GM19324 (cell line): Measurements from ENCODE around the gene RNF2.
"Not testable (repeated sequence)": the region's sequence is repeated elsewhere in the genome, so short reads cannot be mapped to it uniquely, and the experiment has no call there.

ENCODE experiments used
- ATAC-seq: cut with Tn5 transposase; IDR thresholded peaks from one replicate; pipeline ENCODE4 v1.9.1; 2021; ENCODE audit warnings: mild to moderate bottlenecking, moderate library complexity; ENCODE audit not compliant: unreplicated experiment, low FRiP score

Gene RNF2

DNA sequence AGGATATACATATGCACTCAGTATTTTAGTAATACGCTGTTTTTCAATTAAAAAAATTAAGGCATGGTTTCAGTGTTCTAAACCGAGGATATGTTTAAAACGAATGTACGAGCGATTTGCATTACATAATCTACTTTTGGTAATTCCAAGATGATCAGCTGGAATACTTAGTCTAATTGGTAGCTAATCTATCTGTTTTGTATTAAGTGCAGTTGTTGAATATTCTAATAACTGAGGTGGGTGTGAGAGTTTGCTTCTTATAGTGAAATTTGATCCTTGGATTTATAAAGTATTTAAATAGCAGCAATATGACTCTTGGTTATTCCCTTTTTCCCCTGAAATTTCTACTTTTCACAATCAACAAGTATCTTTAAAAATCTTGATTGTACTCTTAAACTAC lies 1.3 kb downstream of the RNF2 start:
- no peak for ATAC-seq

DNA sequence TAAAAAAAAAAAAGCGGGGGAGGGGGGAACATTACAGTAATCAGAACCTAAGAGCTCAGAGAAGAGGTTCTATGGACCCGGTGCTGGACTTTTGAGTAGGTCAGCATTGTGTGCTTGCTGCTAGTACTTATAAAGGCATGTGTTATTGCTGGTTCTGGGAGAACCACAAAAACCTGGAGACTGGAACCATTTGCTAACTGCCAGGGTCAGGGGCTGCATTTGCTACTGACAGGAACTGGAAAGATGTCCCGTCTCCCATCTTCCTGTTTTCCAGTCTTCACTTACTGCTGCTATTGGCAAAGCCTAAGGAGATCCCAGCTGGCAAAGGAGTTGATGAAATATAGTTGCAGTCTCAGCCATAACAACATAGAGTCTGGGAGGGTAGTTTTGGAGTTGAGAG lies 4.3 kb downstream of the RNF2 start:
- no peak for ATAC-seq

DNA sequence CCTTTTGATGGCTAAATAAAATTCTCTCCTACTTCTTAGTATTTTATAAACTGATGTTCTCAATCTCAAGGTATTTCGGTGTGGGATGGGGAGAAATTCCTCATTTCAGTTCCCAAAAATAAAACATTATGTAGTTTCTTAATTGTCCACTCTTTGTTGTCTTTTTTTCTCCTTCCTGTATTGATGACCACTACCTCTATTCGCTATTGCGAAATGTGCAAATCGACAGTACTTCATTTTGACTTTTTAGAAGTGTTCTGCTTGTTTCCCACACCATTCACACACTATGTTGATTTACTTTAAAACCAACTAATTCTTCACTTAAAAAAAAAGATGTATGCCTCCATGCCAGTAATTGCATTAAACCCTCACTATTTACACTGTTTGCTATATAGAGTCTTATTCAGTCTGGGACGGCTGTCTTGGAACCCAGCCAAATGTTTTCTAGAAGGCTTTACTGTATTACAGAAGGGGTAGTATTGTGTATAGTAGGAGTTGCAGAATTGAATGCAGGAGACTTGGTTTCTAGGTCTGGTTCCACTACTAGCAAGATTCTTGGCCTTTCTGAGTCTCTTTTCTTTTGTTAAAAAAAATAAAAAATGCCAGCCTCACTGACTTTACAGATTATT lies 5.6 kb downstream of the RNF2 start:
- ATAC-seq = no peak

- ATAC-seq = no peak
Observed at GRCh38 chr1:185053204-185053603, 7.8 kb downstream of the RNF2 start.

- ATAC-seq = no peak
Observed at GRCh38 chr1:185054365-185055060, 9.2 kb downstream of the RNF2 start.

GRCh38 chr1:185058110-185058509 lies 12.8 kb downstream of the RNF2 start:
- no peak for ATAC-seq

DNA sequence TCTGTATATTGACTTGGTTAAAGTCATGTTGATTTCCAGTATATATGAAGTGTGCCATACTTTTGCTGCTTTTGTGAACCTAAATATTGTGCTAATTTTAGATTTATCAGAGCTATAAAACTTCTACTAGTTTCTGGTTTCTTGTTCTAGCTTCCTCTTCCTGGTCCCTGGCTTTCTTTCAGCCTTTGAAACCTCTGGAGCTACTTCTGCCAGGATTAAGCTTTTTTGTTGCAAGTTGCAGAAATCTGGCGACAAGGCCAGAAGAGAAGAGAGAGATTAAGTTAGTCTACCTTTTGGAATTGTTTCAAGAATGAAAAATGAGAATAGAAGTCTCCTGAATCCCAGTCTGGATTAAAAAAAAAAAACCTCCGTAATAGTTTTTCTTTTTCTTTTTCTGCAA lies 13.5 kb downstream of the RNF2 start:
- ATAC-seq = no peak

- no peak for ATAC-seq
Observed at GRCh38 chr1:185059950-185060571, 14.7 kb downstream of the RNF2 start.

GRCh38 chr1:185062710-185063370 lies 17.5 kb downstream of the RNF2 start:
- ATAC-seq = no peak

DNA sequence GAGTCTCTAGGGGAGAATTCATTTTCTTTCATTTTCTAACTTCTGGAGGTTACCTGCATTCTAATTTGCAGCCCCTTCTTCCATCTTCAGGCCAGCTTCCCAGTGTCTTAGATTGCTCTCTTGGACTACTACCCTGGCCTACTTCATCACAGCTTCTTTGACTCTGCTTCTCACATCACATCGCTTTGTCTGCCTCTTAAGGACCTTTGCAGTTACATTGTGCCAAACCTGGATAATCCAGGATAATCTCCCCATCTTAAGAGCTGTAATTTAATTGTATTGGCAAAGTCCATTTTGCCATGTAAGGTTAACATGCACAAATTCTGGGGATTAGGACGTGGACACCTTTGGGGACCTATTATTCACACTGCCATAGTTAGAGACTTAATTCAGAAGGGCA lies 18.4 kb downstream of the RNF2 start:
- ATAC-seq = no peak

DNA sequence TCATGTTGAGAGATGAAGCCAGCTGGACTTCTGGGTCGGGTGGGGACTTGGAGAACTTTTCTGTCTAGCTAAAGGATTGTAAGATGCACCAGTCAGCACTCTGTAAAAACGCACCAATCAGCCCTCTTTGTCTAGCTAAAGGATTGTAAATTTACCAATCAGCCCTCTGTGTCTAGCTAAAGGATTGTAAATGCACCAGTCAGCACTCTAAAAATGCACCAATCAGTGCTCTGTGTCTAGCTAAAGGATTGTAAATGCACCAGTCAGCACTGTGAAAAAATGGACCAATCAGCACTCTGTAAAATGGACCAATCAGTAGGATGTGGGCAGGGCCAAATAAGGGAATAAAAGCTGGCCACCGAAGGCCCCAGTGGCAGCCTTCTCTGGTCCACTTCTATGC lies 19.6 kb downstream of the RNF2 start:
- not testable (repeated sequence) for ATAC-seq

DNA sequence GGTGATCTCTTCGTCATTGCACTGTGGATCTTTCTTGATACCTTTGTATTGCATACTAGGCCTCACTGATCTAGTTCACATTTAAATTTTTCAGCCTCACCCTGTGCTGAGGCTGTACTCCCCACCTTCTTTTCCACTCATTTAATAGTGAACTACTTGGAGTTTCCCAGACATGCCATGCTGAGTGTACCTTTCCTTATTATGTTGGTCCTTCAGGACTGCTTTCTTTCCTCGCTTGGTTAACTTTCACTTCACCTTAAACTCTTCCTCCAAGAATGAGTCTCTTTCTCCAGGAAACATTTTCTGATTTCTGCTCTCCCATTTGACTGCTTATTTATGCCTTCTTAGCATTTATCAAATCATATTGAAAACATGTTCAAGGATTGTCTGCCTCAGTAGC lies 20.8 kb downstream of the RNF2 start:
- no peak for ATAC-seq

DNA sequence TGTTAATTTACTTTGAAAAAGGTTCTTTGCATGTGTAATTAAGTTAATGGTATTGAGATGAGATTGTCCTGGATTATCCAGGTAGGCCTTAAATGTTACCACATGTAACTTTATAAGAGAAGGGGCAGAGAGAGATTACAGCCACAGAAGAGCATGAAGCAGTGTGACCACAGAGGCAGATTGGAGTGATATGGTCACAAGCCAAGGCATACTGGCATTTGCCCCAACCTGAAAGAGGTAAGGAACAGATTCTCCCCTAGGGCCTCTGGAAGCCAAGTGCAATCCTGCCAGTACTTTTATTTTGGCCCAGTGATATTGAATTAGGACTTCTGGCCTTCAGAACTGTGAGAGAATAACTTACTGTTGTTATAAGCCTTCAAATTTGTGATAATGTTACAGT lies 23.0 kb downstream of the RNF2 start:
- ATAC-seq = no peak

DNA sequence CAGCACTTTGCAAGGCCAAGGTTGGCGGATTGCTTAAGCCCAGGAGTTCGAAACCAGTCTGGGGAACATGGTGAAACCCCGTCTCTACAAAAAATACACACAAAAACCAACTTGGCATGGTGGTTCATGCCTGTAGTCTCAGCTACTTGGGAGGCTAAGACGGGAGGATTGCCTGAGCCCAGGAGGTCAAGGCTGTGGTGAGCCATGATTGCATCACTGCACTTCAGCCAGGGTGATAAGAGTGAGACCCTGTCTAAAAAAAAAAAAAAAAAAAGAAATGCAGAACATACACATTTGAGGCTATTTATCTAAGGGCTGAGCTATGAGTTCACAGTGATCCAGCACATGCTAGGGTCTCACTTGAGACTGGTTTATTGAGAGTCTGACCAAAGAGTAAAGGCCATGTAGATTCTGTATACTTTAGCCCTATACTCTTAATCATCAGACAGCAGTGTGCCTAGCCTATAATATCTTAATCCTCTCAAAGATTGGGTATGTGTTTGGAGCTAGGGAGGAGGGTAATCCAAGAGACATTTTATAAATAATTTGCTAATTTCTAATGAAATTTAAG lies 23.9 kb downstream of the RNF2 start:
- no peak for ATAC-seq

DNA sequence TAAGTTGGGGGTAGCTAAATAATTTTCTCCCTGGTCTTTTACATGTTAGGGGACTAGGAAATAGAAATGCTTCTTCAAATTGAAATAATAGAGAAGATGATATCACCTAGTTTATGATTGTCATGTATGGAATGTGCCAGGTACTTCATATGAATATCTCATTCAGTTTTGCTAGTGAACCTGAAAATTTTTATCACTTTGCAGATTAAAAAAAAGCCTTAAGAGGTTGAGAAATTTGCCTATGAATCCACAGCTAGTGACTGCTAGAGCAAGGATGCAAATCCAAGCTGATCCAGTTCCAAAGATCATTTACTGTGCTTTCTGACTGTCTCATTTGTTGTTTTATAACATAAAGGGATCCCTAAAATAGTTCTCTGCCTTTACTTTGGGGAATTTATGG lies 24.7 kb downstream of the RNF2 start:
- no peak for ATAC-seq

GRCh38 chr1:185073725-185074124 lies 28.4 kb downstream of the RNF2 start:
- ATAC-seq = no peak

DNA sequence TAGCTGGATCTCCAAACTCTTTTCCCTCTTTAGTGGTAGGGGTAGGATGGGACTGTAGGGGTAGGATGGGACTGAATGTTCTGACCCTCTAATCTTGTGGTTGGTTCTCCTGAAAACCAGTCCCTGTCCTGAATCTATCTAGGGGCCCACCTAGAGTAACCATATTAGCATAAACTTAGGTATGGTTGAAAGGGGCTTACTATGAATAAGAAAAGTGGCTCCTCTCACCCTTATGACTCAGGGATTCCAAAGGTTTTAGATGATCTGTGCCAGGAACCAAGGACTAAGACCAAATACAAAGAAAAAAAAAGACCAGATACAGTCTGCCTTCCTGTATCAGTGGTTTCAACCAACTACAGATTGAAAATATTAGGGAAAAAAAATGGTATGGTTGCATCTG lies 28.9 kb downstream of the RNF2 start:
- ATAC-seq = no peak

- no peak for ATAC-seq
Observed at GRCh38 chr1:185075476-185075875, 30.1 kb downstream of the RNF2 start.

- ATAC-seq = no peak
Observed at GRCh38 chr1:185077374-185077773, 32.0 kb downstream of the RNF2 start.

DNA sequence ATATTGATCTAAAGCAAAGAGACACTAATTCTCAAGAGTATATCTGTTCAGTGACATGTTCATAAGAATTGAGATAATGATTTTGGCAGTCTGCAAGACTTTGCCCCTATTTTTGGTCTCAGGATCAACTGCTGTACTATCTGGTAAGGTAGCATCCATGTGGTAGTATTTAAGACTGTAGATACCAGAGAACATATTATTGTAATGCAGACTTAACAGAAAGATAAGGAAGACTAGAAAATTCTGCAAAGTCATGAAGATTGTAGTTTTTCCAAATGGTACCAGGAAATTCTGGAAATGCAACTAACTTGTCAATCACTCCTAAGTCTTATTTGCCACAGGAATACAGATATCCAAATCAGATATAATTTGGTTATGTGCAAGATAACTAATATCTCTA lies 35.1 kb downstream of the RNF2 start:
- ATAC-seq = no peak

- ATAC-seq = no peak
Observed at GRCh38 chr1:185083818-185084217, 38.5 kb downstream of the RNF2 start.
